K562 (cell line): ENCODE measurements around the gene FKBP7. TPM values are rescaled to one million over a fixed set of nuclear protein-coding genes. Genes with fewer than 3 reads are reported as not detected.

Experiments used
- ATAC-seq: fragments of 200-7000 bp; cut with Tn5 transposase; 3 replicates; pipeline ENCODE4 v1.9.1; 2020; ENCODE audit warnings: moderate library complexity
- BruUV-seq: library from RNA; stranded (reverse); fragments of 400-500 nt; replicated peaks from 2 replicates; lab custom pipeline; 2021; lab: Mats Ljungman, UMichigan
- CTCF ChIA-PET: fragments of 300-600 bp; formaldehyde crosslinking; extraction: SDS; loops from one replicate; lab custom pipeline; 2021; ENCODE audit warnings: low intra/inter-chr PET ratio; lab: Yijun Ruan, JAX
- POLR2A ChIA-PET: fragments of 300-600, 350-650 bp; sonication (Branson Sonifier 250); formaldehyde crosslinking; extraction: SDS; loops from one replicate; lab custom pipeline; 2021; ENCODE audit warnings: antibody characterized with exemption, inconsistent platforms; lab: Yijun Ruan, JAX
- DNase-seq, 4 experiments: peaks; one replicate each; pipeline versions ENCODE4 v3.0.0 to v3.0.0-alpha.2; 2011 to 2018; ENCODE audit warnings: low spot score in 3 of 4, mixed read lengths in 3 of 4; ENCODE audit errors: extremely low read depth in 1 of 4
- FAIRE-seq: peaks from 2 replicates; lab custom pipeline; 2011; peaks lifted over from hg19 to GRCh38; lab: Jason Lieb, UNC
- H2AFZ ChIP-seq: 2 replicates; pipeline ENCODE4 v1.6.0; 2011; ENCODE audit warnings: low read depth, low read length, control low read depth, inconsistent platforms
- H3K27ac ChIP-seq: fragments of 200-600 bp; 3 replicates; pipeline ENCODE4 v1.8.0; 2011; ENCODE audit warnings: low read depth, mild to moderate bottlenecking, control low read depth, inconsistent platforms, low read length, moderate library complexity, mixed read lengths; ENCODE audit errors: extremely low read depth
- H3K27me3 ChIP-seq, 2 experiments: fragments of 300-600 bp in 1 of 2; 2 replicates in 1 of 2; 3 replicates in 1 of 2; pipeline versions ENCODE4 v1.6.0 to v1.8.0; 2011; ENCODE audit warnings: inconsistent platforms in 2 of 2, low read length in 2 of 2, mild to moderate bottlenecking in 1 of 2, mixed read lengths in 1 of 2, moderate library complexity in 1 of 2; ENCODE audit not compliant: control insufficient read depth in 2 of 2, insufficient read depth in 2 of 2
- H3K36me3 ChIP-seq: fragments of 300-600 bp; 3 replicates; pipeline ENCODE4 v1.8.0; 2011; ENCODE audit warnings: mild to moderate bottlenecking, low read length, inconsistent platforms; ENCODE audit not compliant: control insufficient read depth, insufficient read depth
- H3K4me1 ChIP-seq, 2 experiments: fragments of 200-600 bp in 1 of 2; replicated peaks in 1 of 2; 2 replicates in 1 of 2; 3 replicates in 1 of 2; pipeline versions ENCODE4 v1.5.1 to v1.8.0; 2011; ENCODE audit warnings: inconsistent platforms in 2 of 2, low read length in 2 of 2, mild to moderate bottlenecking in 1 of 2, mixed read lengths in 1 of 2, moderate library complexity in 1 of 2; ENCODE audit not compliant: control insufficient read depth in 2 of 2, insufficient read depth in 2 of 2
- H3K4me2 ChIP-seq: 2 replicates; pipeline ENCODE4 v1.6.1; 2011; ENCODE audit warnings: low read length, control low read depth, inconsistent platforms, mixed read lengths; ENCODE audit not compliant: insufficient read depth
- H3K4me3 ChIP-seq: fragments of 200-600 bp; sonication (generic), shearing (Covaris generic); 2 replicates; pipeline ENCODE4 v1.5.1; 2016; ENCODE audit warnings: control low read depth, inconsistent platforms
- H3K79me2 ChIP-seq: fragments of 200-600 bp; 3 replicates; pipeline ENCODE4 v1.8.0; 2011; ENCODE audit warnings: low read length, inconsistent platforms; ENCODE audit not compliant: control insufficient read depth, insufficient read depth
- H3K9ac ChIP-seq, 2 experiments: 2 replicates each; pipeline versions ENCODE4 v1.6.0 to v1.6.1; 2011; ENCODE audit warnings: low read depth in 2 of 2, low read length in 2 of 2, control low read depth in 1 of 2, inconsistent platforms in 1 of 2, mild to moderate bottlenecking in 1 of 2, mixed read lengths in 1 of 2; ENCODE audit not compliant: insufficient read depth in 1 of 2
- H3K9me1 ChIP-seq: one replicate; pipeline ENCODE4 v1.6.0; 2011; ENCODE audit warnings: inconsistent platforms, mild to moderate bottlenecking, low read length, moderate library complexity; ENCODE audit not compliant: control insufficient read depth, insufficient read depth
- H3K9me3 ChIP-seq: replicated peaks from 2 replicates; pipeline ENCODE4 v1.5.1; 2011; ENCODE audit warnings: low read depth, low read length, inconsistent platforms; ENCODE audit not compliant: control insufficient read depth, insufficient read depth
- H4K20me1 ChIP-seq: replicated peaks from 2 replicates; pipeline ENCODE4 v1.6.1; 2011; ENCODE audit warnings: low read length, inconsistent platforms, mixed read lengths; ENCODE audit not compliant: control insufficient read depth, insufficient read depth
- CEBPG ChIP-seq, 3 experiments: fragments of 200-800 bp in 1 of 3; sonication (Bioruptor generic) in 1 of 3; sonication (generic) in 1 of 3; formaldehyde crosslinking in 1 of 3; IDR thresholded peaks in 2 of 3; conservative IDR thresholded peaks in 1 of 3; 2 replicates each; pipeline versions ENCODE4 v1.6.1 to v1.8.0; 2016 to 2022; ENCODE audit warnings: missing compliant biosample characterization in 2 of 3, missing genetic modification characterization in 2 of 3, mild to moderate bottlenecking in 1 of 3, missing genetic modification reagents in 1 of 3
- HDAC8 ChIP-seq: fragments of 450-650 bp; IDR thresholded peaks from 2 replicates; pipeline ENCODE4 v1.6.1; 2016; ENCODE audit warnings: mild to moderate bottlenecking, missing genetic modification characterization, moderate library complexity, missing compliant biosample characterization
- KDM4B ChIP-seq, 2 experiments: fragments of 450-650 bp in 1 of 2; sonication (generic) in 1 of 2; IDR thresholded peaks; 2 replicates each; pipeline ENCODE4 v1.6.1; 2016 to 2017; ENCODE audit warnings: borderline replicate concordance in 2 of 2, antibody characterized with exemption in 1 of 2, low read depth in 1 of 2, mild to moderate bottlenecking in 1 of 2
- NCOA4 ChIP-seq: fragments of 450-650 bp; IDR thresholded peaks from 2 replicates; pipeline ENCODE4 v1.6.1; 2018; ENCODE audit warnings: mild to moderate bottlenecking; ENCODE audit not compliant: partially characterized antibody
- NR2C1 ChIP-seq, 2 experiments: fragments of 450-650 bp; IDR thresholded peaks; 2 replicates each; pipeline ENCODE4 v1.6.1; 2017; ENCODE audit warnings: mild to moderate bottlenecking in 2 of 2, antibody characterized with exemption in 1 of 2, inconsistent platforms in 1 of 2, missing compliant biosample characterization in 1 of 2, missing genetic modification characterization in 1 of 2
- YBX1 ChIP-seq: fragments of 450-650 bp; IDR thresholded peaks from 2 replicates; pipeline ENCODE4 v1.7.1; 2016; ENCODE audit warnings: mild to moderate bottlenecking
- ZNF146 ChIP-seq: IDR thresholded peaks from one replicate; pipeline ENCODE4 v1.6.1; 2018; ENCODE audit warnings: missing compliant biosample characterization; ENCODE audit not compliant: unreplicated experiment
- ZNF408 ChIP-seq: fragments of 250-450 bp; sonication (Bioruptor Pico); IDR thresholded peaks from 2 replicates; pipeline ENCODE4 v1.4.0; 2020; ENCODE audit warnings: low read depth, mild to moderate bottlenecking, moderate library complexity
- WGBS: fragments of 100-300 bp; shearing (Covaris generic); methylation state at CpG from one replicate; pipeline ENCODE4 v1.1.6; 2016; ENCODE audit warnings: low coverage, mixed read lengths; ENCODE audit not compliant: insufficient coverage; ENCODE audit errors: missing lambda C conversion rate; 5-methylcytosine and 5-hydroxymethylcytosine counted together
- in situ Hi-C: fragments of 300-500 bp; cut with MboI; formaldehyde crosslinking; loops from 4 replicates; pipeline ENCODE4 v1.15.0; 2018; ENCODE audit warnings: inconsistent platforms, mixed read lengths
- intact Hi-C: fragments of 100-400 bp; cut with micrococcal nuclease; formaldehyde crosslinking; loops from 2 replicates; pipeline ENCODE4 v1.14.2; 2022
- polyA plus RNA-seq, 8 experiments: library from polyadenylated mRNA; depleted of rRNA in 4 of 8; stranded (reverse) in 5 of 8; unstranded in 3 of 8; fragments of >200 nt; fragmentation: Nextera tagmentation in 2 of 8; fragmentation: Illumina TruSeq in 1 of 8; extraction: Ambion mirVana in 2 of 8; extraction: Trizol in 1 of 8; gene quantifications; 2 replicates each; pipeline versions ENCODE4 v1.2.1 to v1.2.3, GENCODE V29; 2011 to 2014; ENCODE audit warnings: inconsistent platforms in 1 of 8, missing spikeins in 1 of 8
- total RNA-seq, 7 experiments: library from RNA; depleted of rRNA in 6 of 7; stranded (reverse); fragments of >200 nt in 6 of 7; fragmentation: Illumina TruSeq in 2 of 7; extraction: Trizol in 2 of 7; gene quantifications; 2 replicates each; pipeline versions ENCODE4 v1.2.1 to v1.2.3, GENCODE V29; 2011 to 2021; ENCODE audit warnings: low replicate concordance in 1 of 7
- TF ChIP-seq, protein P1 (sequence below), 2 experiments: fragments of 200-800 bp in 1 of 2; sonication (Bioruptor generic) in 1 of 2; sonication (generic) in 1 of 2; formaldehyde crosslinking in 1 of 2; IDR thresholded peaks in 1 of 2; conservative IDR thresholded peaks in 1 of 2; 2 replicates each; pipeline versions ENCODE4 v1.5.0 to v1.6.1; 2016 to 2020; ENCODE audit warnings: missing compliant biosample characterization in 1 of 2, missing genetic modification characterization in 1 of 2, missing genetic modification reagents in 1 of 2
- TF ChIP-seq, protein P2 (sequence below): fragments of 250-450 bp; sonication (Bioruptor Pico); IDR thresholded peaks from 2 replicates; pipeline ENCODE4 v1.4.0; 2020; ENCODE audit warnings: mild to moderate bottlenecking
- TF ChIP-seq, protein P3 (sequence below), 2 experiments: IDR thresholded peaks; 2 replicates each; pipeline ENCODE4 v1.6.1; 2011; ENCODE audit warnings: borderline replicate concordance in 1 of 2, control low read depth in 1 of 2, low read depth in 1 of 2, low read length in 1 of 2, mild to moderate bottlenecking in 1 of 2, mixed read lengths in 1 of 2, moderate library complexity in 1 of 2; ENCODE audit not compliant: insufficient read depth in 1 of 2, insufficient read length in 1 of 2, poor library complexity in 1 of 2, severe bottlenecking in 1 of 2; ENCODE audit errors: extremely low read depth in 1 of 2
- TF ChIP-seq, protein P4 (sequence below): fragments of 450-650 bp; formaldehyde crosslinking; IDR thresholded peaks from 2 replicates; pipeline ENCODE4 v1.4.0; 2020; ENCODE audit warnings: mild to moderate bottlenecking, moderate library complexity

The FKBP7 gene
- total and polyA plus RNA-seq, 9 of the 15 experiments (the other 6 are each of a cell fraction or from before 2014, with no cell fraction given) = 6.1 to 23.2 (median 19.0) TPM

DNA sequence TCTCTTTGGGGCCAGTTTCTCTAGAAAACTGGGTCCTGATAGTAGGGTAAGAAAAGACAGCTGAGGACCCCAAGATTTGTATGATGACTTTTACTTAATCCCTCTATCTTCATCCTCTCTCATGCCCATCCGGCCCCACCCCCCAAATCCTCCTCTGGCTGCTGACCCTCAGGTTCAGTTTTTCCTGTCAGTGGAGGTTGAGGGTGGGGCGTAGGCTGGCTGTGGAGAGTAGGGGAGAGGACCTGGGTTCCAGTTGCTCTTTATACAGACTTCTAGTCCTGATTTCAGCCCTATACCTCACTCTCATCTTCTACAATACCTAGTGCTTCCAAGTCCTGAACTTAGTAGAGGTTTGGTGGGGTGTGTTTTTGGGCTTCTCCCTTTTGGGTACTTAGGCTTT lies 30.2 kb upstream of the FKBP7 start:
- Histone ChIP-seq H3K27me3 (no peaks in the 10 kb centered on the region), H3K4me2 (no peak overlapping the region), H3K9me3 (no peaks in the 10 kb centered on the region), H4K20me1 (no peaks in the 10 kb centered on the region), H3K36me3 (peaks cover 14% of the 10 kb centered on the region; the same call in 2 of the 3 replicates), H3K4me1 (no peaks in the 10 kb centered on the region), H2AFZ (no peak overlapping the region), H3K9ac (no peak overlapping the region), H3K9me1 (no peaks in the 10 kb centered on the region), H3K4me3 (no peak overlapping the region), H3K79me2 (no peaks in the 10 kb centered on the region), H3K27ac (no peak overlapping the region)
- ChIA-PET POLR2A (interaction anchor here (0.7 to 1.2 kb wide), 2 partner anchors 10 to 15 kb away, joined by 3 to 5 read pairs; no protein-coding TSS in a partner anchor), CTCF (no interaction called here)
- ATAC-seq = peak; percentile 21; the same call in 1 of the 3 replicates
- intact Hi-C loops = no loop called here
- no peak for TF ChIP-seq ZNF408
- no peak for TF ChIP-seq HDAC8 (tag)
- TF ChIP-seq KDM4B (IDR thresholded peaks at IDR 0.05; ENCODE audit: borderline replicate concordance in 2 of 2, low read depth in 1 of 2) = no peak
- TF ChIP-seq, protein P1, sequence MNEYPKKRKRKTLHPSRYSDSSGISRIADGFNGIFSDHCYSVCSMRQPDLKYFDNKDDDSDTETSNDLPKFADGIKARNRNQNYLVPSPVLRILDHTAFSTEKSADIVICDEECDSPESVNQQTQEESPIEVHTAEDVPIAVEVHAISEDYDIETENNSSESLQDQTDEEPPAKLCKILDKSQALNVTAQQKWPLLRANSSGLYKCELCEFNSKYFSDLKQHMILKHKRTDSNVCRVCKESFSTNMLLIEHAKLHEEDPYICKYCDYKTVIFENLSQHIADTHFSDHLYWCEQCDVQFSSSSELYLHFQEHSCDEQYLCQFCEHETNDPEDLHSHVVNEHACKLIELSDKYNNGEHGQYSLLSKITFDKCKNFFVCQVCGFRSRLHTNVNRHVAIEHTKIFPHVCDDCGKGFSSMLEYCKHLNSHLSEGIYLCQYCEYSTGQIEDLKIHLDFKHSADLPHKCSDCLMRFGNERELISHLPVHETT (CRISPR knock-in tag; conservative IDR thresholded peaks at IDR 0.05 in 1 of 2, IDR thresholded peaks at IDR 0.05 in 1 of 2) = no peak
- TF ChIP-seq, protein P2, sequence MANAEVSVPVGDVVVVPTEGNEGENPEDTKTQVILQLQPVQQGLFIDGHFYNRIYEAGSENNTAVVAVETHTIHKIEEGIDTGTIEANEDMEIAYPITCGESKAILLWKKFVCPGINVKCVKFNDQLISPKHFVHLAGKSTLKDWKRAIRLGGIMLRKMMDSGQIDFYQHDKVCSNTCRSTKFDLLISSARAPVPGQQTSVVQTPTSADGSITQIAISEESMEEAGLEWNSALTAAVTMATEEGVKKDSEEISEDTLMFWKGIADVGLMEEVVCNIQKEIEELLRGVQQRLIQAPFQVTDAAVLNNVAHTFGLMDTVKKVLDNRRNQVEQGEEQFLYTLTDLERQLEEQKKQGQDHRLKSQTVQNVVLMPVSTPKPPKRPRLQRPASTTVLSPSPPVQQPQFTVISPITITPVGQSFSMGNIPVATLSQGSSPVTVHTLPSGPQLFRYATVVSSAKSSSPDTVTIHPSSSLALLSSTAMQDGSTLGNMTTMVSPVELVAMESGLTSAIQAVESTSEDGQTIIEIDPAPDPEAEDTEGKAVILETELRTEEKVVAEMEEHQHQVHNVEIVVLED (CRISPR knock-in tag) = no peak
- TF ChIP-seq, protein P3, sequence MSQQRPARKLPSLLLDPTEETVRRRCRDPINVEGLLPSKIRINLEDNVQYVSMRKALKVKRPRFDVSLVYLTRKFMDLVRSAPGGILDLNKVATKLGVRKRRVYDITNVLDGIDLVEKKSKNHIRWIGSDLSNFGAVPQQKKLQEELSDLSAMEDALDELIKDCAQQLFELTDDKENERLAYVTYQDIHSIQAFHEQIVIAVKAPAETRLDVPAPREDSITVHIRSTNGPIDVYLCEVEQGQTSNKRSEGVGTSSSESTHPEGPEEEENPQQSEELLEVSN (IDR thresholded peaks at IDR 0.05; ENCODE audit: borderline replicate concordance in 1 of 2, extremely low read depth in 1 of 2, insufficient read depth in 1 of 2, insufficient read length in 1 of 2, low read depth in 1 of 2, low read length in 1 of 2, poor library complexity in 1 of 2, severe bottlenecking in 1 of 2) = no peak
- no peak for TF ChIP-seq NCOA4
- TF ChIP-seq ZNF146 (CRISPR knock-in tag) = no peak
- TF ChIP-seq, protein P4, sequence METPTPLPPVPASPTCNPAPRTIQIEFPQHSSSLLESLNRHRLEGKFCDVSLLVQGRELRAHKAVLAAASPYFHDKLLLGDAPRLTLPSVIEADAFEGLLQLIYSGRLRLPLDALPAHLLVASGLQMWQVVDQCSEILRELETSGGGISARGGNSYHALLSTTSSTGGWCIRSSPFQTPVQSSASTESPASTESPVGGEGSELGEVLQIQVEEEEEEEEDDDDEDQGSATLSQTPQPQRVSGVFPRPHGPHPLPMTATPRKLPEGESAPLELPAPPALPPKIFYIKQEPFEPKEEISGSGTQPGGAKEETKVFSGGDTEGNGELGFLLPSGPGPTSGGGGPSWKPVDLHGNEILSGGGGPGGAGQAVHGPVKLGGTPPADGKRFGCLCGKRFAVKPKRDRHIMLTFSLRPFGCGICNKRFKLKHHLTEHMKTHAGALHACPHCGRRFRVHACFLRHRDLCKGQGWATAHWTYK (CRISPR knock-in tag) = no peak
- TF ChIP-seq CEBPG (CRISPR knock-in tag; IDR thresholded peaks at IDR 0.05) = no peak
- no peak for TF ChIP-seq CEBPG (tag; conservative IDR thresholded peaks at IDR 0.05 in 1 of 2, IDR thresholded peaks at IDR 0.05 in 1 of 2)
- TF ChIP-seq YBX1 = no peak
- no peak for TF ChIP-seq NR2C1 (IDR thresholded peaks at IDR 0.05)
- no peak for TF ChIP-seq NR2C1 (tag; IDR thresholded peaks at IDR 0.05)
- no TSS peak for BruUV-seq
- DNase-seq = no peak
- 89% methylated on average over 2 of the region's 2 CpGs for WGBS
- FAIRE-seq = no peak
- in situ Hi-C loops = no loop called here
